ENCODE data around the gene SHISAL1. TPM values are rescaled to one million over a fixed set of nuclear protein-coding genes. Genes with fewer than 3 reads are reported as not detected.

Gene SHISAL1
- total RNA-seq, 1 experiment from 2014 or later = 2.9 TPM

DNA sequence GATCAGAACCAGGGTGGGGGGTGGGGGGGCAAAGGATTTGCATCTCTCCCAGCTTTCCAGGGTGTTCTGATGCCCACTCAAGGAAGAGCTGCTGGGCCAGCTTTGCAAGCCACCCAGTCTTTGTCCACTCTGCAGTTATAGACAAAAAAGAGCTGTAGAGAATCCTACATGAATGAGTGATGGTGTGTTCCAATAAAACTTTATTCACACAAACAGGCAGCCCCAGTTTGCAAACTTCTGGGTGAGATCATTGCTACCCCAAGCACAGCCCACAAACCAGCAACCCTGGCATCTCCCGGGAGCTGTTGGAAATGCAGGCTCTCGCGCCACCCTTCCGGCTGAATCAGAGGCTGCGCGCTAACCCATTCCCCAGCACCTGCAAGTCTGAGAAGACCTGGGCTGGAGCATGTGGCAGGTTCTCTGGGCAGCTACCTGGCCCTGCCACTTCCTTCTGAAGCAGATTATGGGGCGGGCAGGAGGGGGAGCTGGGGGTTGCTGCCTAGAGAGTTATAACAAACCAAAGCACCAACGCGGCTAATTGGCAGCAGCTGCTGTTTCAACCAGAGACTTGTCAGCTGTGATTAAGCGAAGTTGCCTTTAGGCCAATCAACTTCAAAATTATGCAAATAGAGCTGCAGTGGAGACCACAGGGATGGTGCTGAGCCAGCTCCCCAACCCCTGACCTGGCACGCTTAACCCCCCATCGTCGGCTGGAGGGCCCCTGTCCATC is 3.8 kb upstream of the SHISAL1 start:
- Mint-ChIP-seq H3K4me1 (peaks cover 4 to 7% of the 10 kb centered on the region in 2 experiments; a peak in 3 of 4 replicates), H3K4me3 (no peak overlapping the region), H3K36me3 (ENCODE audit: insufficient read depth in 1 of 3, low read depth in 3 of 3) (no peaks in the 10 kb centered on the region), H3K27me3 (ENCODE audit: low read depth) (peaks cover 2% of the 10 kb centered on the region), H3K27ac (no peak overlapping the region), H3K9me3 (no peaks in the 10 kb centered on the region)
- no peaks in the 10 kb centered on the region for H3K4me1 ChIP-seq (ENCODE audit: insufficient read depth, low read length)
- no peak for DNase-seq
- H3K4me2 ChIP-seq (ENCODE audit: insufficient read depth, insufficient read length, low read length) = no peak overlapping the region
- H2BK15ac ChIP-seq (ENCODE audit: low read depth, low read length) = no peak overlapping the region
- H3K79me2 ChIP-seq (ENCODE audit: insufficient read depth, low read length) = no peaks in the 10 kb centered on the region
- WGBS (ENCODE audit: extremely low coverage, insufficient read length, low lambda C conversion rate) = no CpG with 5 or more reads among the region's 13 CpGs
- H2BK12ac ChIP-seq (ENCODE audit: insufficient read length, low read depth, low read length) = no peak overlapping the region
- no peak overlapping the region for H3K27ac ChIP-seq (ENCODE audit: insufficient read length, low read depth, low read length)
- H3T11ph ChIP-seq (ENCODE audit: low read length) = no peak overlapping the region
- H2BK120ac ChIP-seq (ENCODE audit: low read depth, low read length, poor library complexity, severe bottlenecking) = no peak overlapping the region
- H3K14ac ChIP-seq (ENCODE audit: insufficient read depth, low read length) = no peak overlapping the region; the same call in 1 of the 2 replicates
- no peak overlapping the region for H3K56ac ChIP-seq (ENCODE audit: insufficient read length, low read depth, low read length)
- no peaks in the 10 kb centered on the region for H4K20me1 ChIP-seq (ENCODE audit: control insufficient read depth, insufficient read depth, insufficient read length)
- no peak overlapping the region for H3K9ac ChIP-seq (ENCODE audit: extremely low read depth, insufficient read length, low read length)
- H2AFZ ChIP-seq (ENCODE audit: low read length) = no peak overlapping the region
- H2BK5ac ChIP-seq (ENCODE audit: insufficient read length, low read length) = no peak overlapping the region
- H2AK5ac ChIP-seq (ENCODE audit: insufficient read length, low read length) = no peak overlapping the region
- H3K18ac ChIP-seq (ENCODE audit: insufficient read length, low read depth, low read length) = no peak overlapping the region
- H4K5ac ChIP-seq (ENCODE audit: insufficient read length, low read depth, low read length) = no peak overlapping the region
- TF ChIP-seq, protein P1, sequence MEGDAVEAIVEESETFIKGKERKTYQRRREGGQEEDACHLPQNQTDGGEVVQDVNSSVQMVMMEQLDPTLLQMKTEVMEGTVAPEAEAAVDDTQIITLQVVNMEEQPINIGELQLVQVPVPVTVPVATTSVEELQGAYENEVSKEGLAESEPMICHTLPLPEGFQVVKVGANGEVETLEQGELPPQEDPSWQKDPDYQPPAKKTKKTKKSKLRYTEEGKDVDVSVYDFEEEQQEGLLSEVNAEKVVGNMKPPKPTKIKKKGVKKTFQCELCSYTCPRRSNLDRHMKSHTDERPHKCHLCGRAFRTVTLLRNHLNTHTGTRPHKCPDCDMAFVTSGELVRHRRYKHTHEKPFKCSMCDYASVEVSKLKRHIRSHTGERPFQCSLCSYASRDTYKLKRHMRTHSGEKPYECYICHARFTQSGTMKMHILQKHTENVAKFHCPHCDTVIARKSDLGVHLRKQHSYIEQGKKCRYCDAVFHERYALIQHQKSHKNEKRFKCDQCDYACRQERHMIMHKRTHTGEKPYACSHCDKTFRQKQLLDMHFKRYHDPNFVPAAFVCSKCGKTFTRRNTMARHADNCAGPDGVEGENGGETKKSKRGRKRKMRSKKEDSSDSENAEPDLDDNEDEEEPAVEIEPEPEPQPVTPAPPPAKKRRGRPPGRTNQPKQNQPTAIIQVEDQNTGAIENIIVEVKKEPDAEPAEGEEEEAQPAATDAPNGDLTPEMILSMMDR (conservative IDR thresholded peaks at IDR 0.05) = no peak
- H3K23me2 ChIP-seq (ENCODE audit: insufficient read length, low read depth, low read length, poor library complexity, severe bottlenecking) = no peaks in the 10 kb centered on the region
- H3K27me3 ChIP-seq (ENCODE audit: insufficient read depth, low read length) = no peaks in the 10 kb centered on the region
- no peak overlapping the region for H3K4ac ChIP-seq (ENCODE audit: low read depth, low read length)
- H4K91ac ChIP-seq (ENCODE audit: insufficient read length, low read depth, low read length) = no peak overlapping the region
- H3K23ac ChIP-seq (ENCODE audit: insufficient read length, low read depth, low read length) = no peak overlapping the region
- no peak overlapping the region for H2BK20ac ChIP-seq (ENCODE audit: low read depth, low read length, poor library complexity, severe bottlenecking)
- no peaks in the 10 kb centered on the region for H3K79me1 ChIP-seq (ENCODE audit: insufficient read depth, low read depth, low read length, poor library complexity, severe bottlenecking)
- no peak overlapping the region for H4K8ac ChIP-seq (replicated peaks; ENCODE audit: insufficient read length, low read depth, low read length)
- no peaks in the 10 kb centered on the region for H3K9me3 ChIP-seq (ENCODE audit: control insufficient read depth, low read depth, low read length)
